Left hindlimb (tissue), 1 donor: ENCODE data around the gene NUP210.

ENCODE experiments used
- DNase-seq: peaks from one replicate; pipeline ENCODE4 v3.0.0-alpha.2; 2018

The NUP210 gene

GRCh38 chr3:13346481-13347389, 73.4 kb downstream of the NUP210 start:
- no peak for DNase-seq

GRCh38 chr3:13345772-13346171, 74.3 kb downstream of the NUP210 start:
- DNase-seq, result no peak

- DNase-seq, result no peak
These were observed 74.8 kb downstream of the NUP210 start for GRCh38 chr3:13345284-13345683.

- DNase-seq, result no peak
These were observed 75.5 kb downstream of the NUP210 start for GRCh38 chr3:13344663-13345062.

GRCh38 chr3:13343601-13344000, 76.5 kb downstream of the NUP210 start:
- DNase-seq, result no peak

GRCh38 chr3:13341229-13341905, 78.8 kb downstream of the NUP210 start:
- no peak for DNase-seq

GRCh38 chr3:13339833-13340232, 80.3 kb downstream of the NUP210 start:
- DNase-seq, result no peak

GRCh38 chr3:13338996-13339395, 81.1 kb downstream of the NUP210 start:
- DNase-seq, result no peak

- DNase-seq, result no peak
These were observed 81.9 kb downstream of the NUP210 start for GRCh38 chr3:13338231-13338630.

GRCh38 chr3:13336592-13336991, 83.5 kb downstream of the NUP210 start:
- no peak for DNase-seq

GRCh38 chr3:13335503-13335902, 84.6 kb downstream of the NUP210 start:
- DNase-seq, result no peak

GRCh38 chr3:13335059-13335458, 85.1 kb downstream of the NUP210 start:
- no peak for DNase-seq

- no peak for DNase-seq
These were observed 86.8 kb downstream of the NUP210 start for GRCh38 chr3:13333236-13333897.

GRCh38 chr3:13332740-13333139, 87.4 kb downstream of the NUP210 start:
- no peak for DNase-seq

- no peak for DNase-seq
These were observed 88.0 kb downstream of the NUP210 start for GRCh38 chr3:13332158-13332557.

- DNase-seq, result no peak
These were observed 90.4 kb downstream of the NUP210 start for GRCh38 chr3:13329746-13330145.

- no peak for DNase-seq
These were observed 94.2 kb downstream of the NUP210 start for GRCh38 chr3:13325892-13326443.

GRCh38 chr3:13324835-13325501, 95.2 kb downstream of the NUP210 start:
- no peak for DNase-seq

- no peak for DNase-seq
These were observed 96.3 kb downstream of the NUP210 start for GRCh38 chr3:13323822-13324221.

- no peak for DNase-seq
These were observed 97.8 kb downstream of the NUP210 start for GRCh38 chr3:13322324-13322723.

- DNase-seq, result no peak
These were observed 100.4 kb downstream of the NUP210 start for GRCh38 chr3:13319564-13320220.
